Panc1 (cell line): ENCODE data around the gene TSPAN31. TPM values are rescaled to one million over a fixed set of nuclear protein-coding genes. Genes with fewer than 3 reads are reported as not detected.

Experiments
- ATAC-seq: fragments of 200-7000 bp; cut with Tn5 transposase; 2 replicates; pipeline ENCODE4 v1.9.1; 2020; ENCODE audit warnings: mild to moderate bottlenecking, moderate library complexity
- BruUV-seq: library from RNA; stranded (reverse); fragments of 400-500 nt; replicated peaks from 2 replicates; lab custom pipeline; 2021; lab: Mats Ljungman, UMichigan
- CTCF ChIA-PET: fragments of 300-600 bp; sonication (Branson Sonifier 250); formaldehyde crosslinking; loops from one replicate; lab custom pipeline; 2022; ENCODE audit warnings: antibody characterized with exemption; lab: Charles Lee
- POLR2A ChIA-PET: fragments of 300-600 bp; sonication (Branson Sonifier 250); formaldehyde crosslinking; loops from one replicate; lab custom pipeline; 2022; ENCODE audit warnings: antibody characterized with exemption; lab: Charles Lee
- DNase-seq: peaks from one replicate; pipeline ENCODE4 v3.0.0-alpha.2; 2010; ENCODE audit warnings: low read depth, low spot score
- H3K27ac ChIP-seq: 2 replicates; pipeline ENCODE4 v1.5.1; 2011; ENCODE audit warnings: mild to moderate bottlenecking, low read length, inconsistent platforms
- H3K27me3 ChIP-seq: fragments of 200-500 bp; sonication (Bioruptor generic); 2 replicates; pipeline ENCODE4 v1.6.0; 2014; ENCODE audit warnings: low read length, inconsistent platforms; ENCODE audit not compliant: control insufficient read depth, insufficient read depth
- H3K36me3 ChIP-seq: fragments of 200-500 bp; sonication (Bioruptor generic); 2 replicates; pipeline ENCODE4 v1.5.1; 2014; ENCODE audit warnings: inconsistent platforms, mild to moderate bottlenecking, low read length, moderate library complexity; ENCODE audit not compliant: control insufficient read depth, insufficient read depth
- H3K4me1 ChIP-seq: 2 replicates; pipeline ENCODE4 v1.5.1; 2011; ENCODE audit warnings: inconsistent platforms, mild to moderate bottlenecking, low read length, moderate library complexity; ENCODE audit not compliant: control insufficient read depth, insufficient read depth
- H3K4me3 ChIP-seq, 2 experiments: 2 replicates each; pipeline ENCODE4 v1.5.1; 2011 to 2012; ENCODE audit warnings: low read depth in 2 of 2, low read length in 2 of 2, mild to moderate bottlenecking in 2 of 2, inconsistent platforms in 1 of 2, moderate library complexity in 1 of 2
- H3K9me3 ChIP-seq: fragments of 200-500 bp; sonication (Bioruptor generic); 2 replicates; pipeline ENCODE4 v1.5.1; 2014; ENCODE audit warnings: low read depth, mild to moderate bottlenecking, inconsistent platforms, low read length, moderate library complexity; ENCODE audit not compliant: control insufficient read depth, insufficient read depth
- CTCF ChIP-seq: fragments of 450-650 bp; IDR thresholded peaks from 2 replicates; pipeline ENCODE4 v1.5.1; 2017; ENCODE audit warnings: mild to moderate bottlenecking
- POLR2AphosphoS5 ChIP-seq: IDR thresholded peaks from 2 replicates; pipeline ENCODE4 v1.6.1; 2012; ENCODE audit warnings: mild to moderate bottlenecking, low read depth, low read length, moderate library complexity
- REST ChIP-seq, 2 experiments: IDR thresholded peaks; 2 replicates each; pipeline ENCODE4 v1.6.1; 2011 to 2012; ENCODE audit warnings: low read depth in 2 of 2, control low read depth in 1 of 2, low read length in 1 of 2, mild to moderate bottlenecking in 1 of 2, moderate library complexity in 1 of 2; ENCODE audit not compliant: insufficient read depth in 1 of 2
- SIN3A ChIP-seq: IDR thresholded peaks from 2 replicates; pipeline ENCODE4 v1.6.1; 2012; ENCODE audit warnings: low read depth, mild to moderate bottlenecking, low read length, moderate library complexity, borderline replicate concordance; ENCODE audit not compliant: insufficient read depth
- TCF7L2 ChIP-seq: IDR thresholded peaks from 2 replicates; pipeline ENCODE4 v1.6.1; 2011; ENCODE audit warnings: mild to moderate bottlenecking, low read depth, low read length, inconsistent platforms
- in situ Hi-C: cut with HindIII; loops from 2 replicates; pipeline ENCODE4 v1.10.0; 2016; ENCODE audit warnings: low sequenced_read_pairs, low pct_unique_long_range_greater_than_20kb
- intact Hi-C: fragments of 100-400 bp; cut with micrococcal nuclease; formaldehyde crosslinking; loops from one replicate; pipeline ENCODE4 v1.10.0; 2022; ENCODE audit not compliant: unreplicated experiment
- total RNA-seq: library from RNA; stranded (reverse); gene quantifications from one replicate; pipeline ENCODE4 v1.2.1, GENCODE V29; 2021; ENCODE audit not compliant: unreplicated experiment

Gene TSPAN31
- total RNA-seq, 1 experiment from 2014 or later, result 17.5 TPM

- CTCF ChIA-PET, result no interaction called here
- TF ChIP-seq CTCF (no peak), SIN3A (no peak), POLR2AphosphoS5 (no peak), REST (IDR thresholded peaks at IDR 0.05; ENCODE audit: insufficient read depth in 1 of 2, low read depth in 2 of 2, low read length in 1 of 2) (no peak), TCF7L2 (no peak)
- no TSS peak for BruUV-seq
- in situ Hi-C loops, result no loop called here
- H3K9me3 ChIP-seq, result no peaks in the 10 kb centered on the region
- H3K27ac ChIP-seq, result no peak overlapping the region
- ATAC-seq (no peak), DNase-seq (no peak)
- H3K4me3 ChIP-seq, result no peak overlapping the region
- H3K4me1 ChIP-seq, result peaks cover 19% of the 10 kb centered on the region
- intact Hi-C loops, result no loop called here
- H3K27me3 ChIP-seq, result 0 out of 2 replicates have a peak, but pooled peaks cover 1% of the 10 kb centered on the region
- H3K36me3 ChIP-seq, result peaks cover 2% of the 10 kb centered on the region; the same call in 1 of the 2 replicates
- POLR2A ChIA-PET, result no interaction called here
Observed at GRCh38 chr12:57769594-57769993, 24.8 kb downstream of the TSPAN31 start.

GRCh38 chr12:57770734-57771133 lies 25.9 kb downstream of the TSPAN31 start:
- no peaks in the 10 kb centered on the region for H3K27me3 ChIP-seq
- in situ Hi-C loops (no loop called here), intact Hi-C loops (no loop called here)
- ChIA-PET CTCF (no interaction called here), POLR2A (interaction anchor here (0.7 kb wide), 1 partner anchor 15 kb away, joined by 12 read pairs; no protein-coding TSS in a partner anchor)
- TF ChIP-seq TCF7L2 (no peak), REST (IDR thresholded peaks at IDR 0.05; ENCODE audit: insufficient read depth in 1 of 2, low read depth in 2 of 2, low read length in 1 of 2) (no peak), SIN3A (no peak), CTCF (no peak), POLR2AphosphoS5 (no peak)
- peak overlapping the region; percentile 81 to 94; a peak in 3 of 4 replicates for H3K4me3 ChIP-seq
- peaks cover 16% of the 10 kb centered on the region for H3K4me1 ChIP-seq
- peaks cover 2% of the 10 kb centered on the region; the same call in 1 of the 2 replicates for H3K36me3 ChIP-seq
- no peak for ATAC-seq
- no peaks in the 10 kb centered on the region for H3K9me3 ChIP-seq
- peak overlapping the region; percentile 96 for H3K27ac ChIP-seq
- no peak for DNase-seq
- no TSS peak for BruUV-seq
